ENCODE measurements around the gene GLI3.

DNA sequence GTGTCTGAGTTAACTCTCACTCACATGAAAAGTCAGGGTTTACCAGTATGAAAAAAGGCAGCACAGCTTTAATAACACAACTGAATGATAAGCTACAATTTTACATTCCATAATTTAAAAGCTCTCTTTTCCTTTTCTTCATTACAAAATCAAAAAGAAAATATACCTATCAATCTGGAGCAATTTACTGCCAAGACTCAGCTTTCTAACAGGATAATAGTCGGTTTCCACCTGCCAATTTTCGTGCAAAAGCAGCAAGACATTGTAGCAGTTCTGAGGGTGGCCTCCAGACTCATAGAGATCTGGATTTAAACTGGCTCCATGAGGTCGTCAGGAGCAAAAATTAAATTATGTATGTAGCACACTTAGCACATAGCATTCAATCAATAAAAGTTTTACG is 191.0 kb downstream of the GLI3 start:
- TF ChIP-seq EZH2phosphoT487 (IDR thresholded peaks at IDR 0.05; ENCODE audit: low read depth) (no peak), CTCF (IDR thresholded peaks at IDR 0.05; ENCODE audit: low read depth, low read length) (no peak)

All from OCI-LY3 (cell line).